SK-MEL-5 (cell line): ENCODE measurements around the gene TLR6. TPM values are rescaled to one million over a fixed set of nuclear protein-coding genes. Genes with fewer than 3 reads are reported as not detected.
"Not testable (repeated sequence)": the region's sequence is repeated elsewhere in the genome, so short reads cannot be mapped to it uniquely, and the experiment has no call there.

ENCODE experiments used
- DNase-seq: peaks from one replicate; pipeline ENCODE4 v3.0.0-alpha.2; 2016; ENCODE audit warnings: low read depth, low spot score
- in situ Hi-C: cut with HindIII; loops from 2 replicates; pipeline ENCODE4 v1.10.0; 2016; ENCODE audit warnings: low sequenced_read_pairs, high pct_unique_total_duplicates, low pct_unique_long_range_greater_than_20kb
- small RNA-seq, 2 experiments: library from RNA; depleted of rRNA; stranded (forward); fragments of <200 nt; gene quantifications; one replicate each; pipeline ENCODE3, GENCODE V24; 2014
- total RNA-seq: library from RNA; depleted of rRNA; stranded (reverse); fragments of >200 nt; shearing (Covaris generic); gene quantifications from 2 replicates; pipeline ENCODE4 v1.2.3, GENCODE V29; 2014; rRNA removed

Gene TLR6
- total RNA-seq, 1 experiment from 2014 or later = 6.8 TPM

DNA sequence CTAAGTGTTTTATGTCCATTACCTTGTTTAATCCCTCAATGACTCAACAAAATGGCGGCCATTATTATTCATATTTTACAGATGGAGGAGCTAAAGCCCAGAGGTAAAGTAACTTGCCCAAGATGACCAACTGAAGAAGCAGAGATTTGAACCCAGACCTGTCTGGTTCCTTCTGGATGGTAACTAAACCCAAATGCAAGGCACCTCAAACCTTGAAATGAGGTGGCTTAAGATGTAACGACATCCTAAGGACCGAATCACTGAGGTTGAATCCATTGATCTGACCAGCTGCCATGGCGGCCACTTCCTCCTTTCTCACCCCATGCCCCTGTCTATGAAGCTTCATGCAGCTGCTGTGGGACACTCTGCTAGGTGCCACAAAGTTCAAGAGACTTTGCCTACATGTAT, 74.8 kb downstream of the TLR6 start:
- in situ Hi-C loops = no loop called here
- DNase-seq = no peak

DNA sequence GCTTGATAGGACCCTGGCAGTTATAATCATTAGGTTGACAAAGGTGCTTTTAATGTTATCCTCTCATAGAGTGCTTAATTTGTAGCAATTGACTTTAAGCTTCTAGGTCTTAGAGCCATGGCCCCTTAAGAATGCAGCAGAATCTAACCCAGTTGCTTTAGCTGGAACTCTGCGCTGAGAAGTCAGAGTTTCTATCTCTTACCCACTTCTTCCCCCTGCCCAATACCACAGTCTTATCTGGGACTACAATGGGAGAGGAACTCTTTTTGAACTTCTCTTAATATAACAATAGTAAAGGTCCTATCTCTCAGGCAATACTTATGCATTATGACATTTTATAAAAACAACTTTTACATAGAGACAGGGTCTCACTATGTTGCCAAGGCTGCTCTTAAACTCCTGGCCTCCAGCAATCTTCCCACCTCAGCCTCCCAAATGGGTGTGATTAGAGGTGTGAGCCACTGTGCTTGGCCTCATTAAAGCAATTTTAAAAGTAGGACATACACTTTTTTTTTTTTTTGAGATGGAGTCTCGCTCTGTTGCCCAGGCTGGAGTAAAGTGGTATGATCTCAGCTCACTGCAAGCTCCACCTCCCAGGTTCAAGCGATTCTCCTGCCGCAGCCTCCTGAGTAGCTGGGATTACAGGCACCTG, 75.7 kb downstream of the TLR6 start:
- in situ Hi-C loops = no loop called here
- no peak for DNase-seq

- no peak for DNase-seq
These were observed 76.8 kb downstream of the TLR6 start for GRCh38 chr4:38779790-38780189.

DNA sequence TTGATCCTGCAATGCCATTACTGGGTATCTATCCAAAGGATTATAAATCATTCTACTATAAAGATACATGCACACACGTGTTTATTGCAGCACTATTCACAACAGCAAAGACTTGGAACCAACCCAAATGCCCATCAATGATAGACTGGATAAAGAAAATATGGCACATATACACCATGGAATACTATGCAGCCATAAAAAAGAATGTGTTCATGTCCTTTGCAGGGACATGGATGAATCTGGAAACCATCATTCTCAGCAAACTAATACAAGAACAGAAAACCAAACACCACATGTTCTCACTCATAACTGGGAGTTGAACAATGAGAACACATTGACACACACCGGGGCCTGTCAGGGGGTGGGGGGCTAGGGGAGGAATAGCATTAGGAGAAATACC, 78.7 kb downstream of the TLR6 start:
- DNase-seq, in situ Hi-C loops: not testable (repeated sequence)

More at GRCh38 chr4:38779790-38780189, 76.8 kb downstream of the TLR6 start:
- in situ Hi-C loops = no loop called here

- no peak for DNase-seq
- in situ Hi-C loops = no loop called here
These were observed 81.3 kb downstream of the TLR6 start for GRCh38 chr4:38775326-38775725.

DNA sequence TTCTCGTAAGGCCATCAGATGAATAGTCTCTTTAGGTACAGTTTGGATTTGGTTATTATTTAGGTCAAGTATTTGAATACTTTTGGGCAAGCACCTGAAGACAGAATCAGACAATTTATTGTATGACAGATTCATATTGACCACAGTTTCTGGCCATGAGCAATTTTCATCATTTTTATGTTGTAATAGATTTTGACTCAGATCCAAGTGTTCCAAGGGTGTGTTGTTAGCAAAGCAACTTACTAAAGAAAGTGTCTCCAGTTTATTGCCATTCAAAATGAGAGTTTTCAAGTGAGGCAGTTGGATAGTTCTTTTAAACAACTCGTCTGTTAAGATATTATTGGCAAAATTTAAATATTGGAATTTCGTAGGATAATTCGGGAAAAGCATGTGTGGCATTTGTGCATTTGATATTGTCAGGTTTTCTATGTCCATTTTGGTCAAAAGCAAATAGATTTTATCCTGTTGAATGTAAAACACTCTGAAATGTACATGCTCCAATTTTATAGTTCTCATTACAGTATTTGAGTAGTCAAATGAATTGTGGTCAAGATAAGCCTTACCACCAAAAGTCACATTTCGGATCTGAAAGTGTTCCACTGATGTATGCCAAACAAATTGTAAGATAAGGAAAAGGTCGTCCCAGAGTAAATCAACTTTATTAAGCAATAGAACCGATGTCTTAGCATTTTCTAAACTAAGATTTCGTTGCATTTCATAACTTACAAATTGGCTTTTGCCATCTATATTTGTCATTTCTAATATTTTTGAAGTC, 82.2 kb downstream of the TLR6 start:
- in situ Hi-C loops = no loop called here

More for the DNA sequence above, 82.2 kb downstream of the TLR6 start:
- DNase-seq = no peak

Small RNA genes lying within 50 kb of the gene (small RNA-seq; reads per million reads assigned to genes)
- 0.12 to 1.3 reads per million in 2 experiments for gene MIR574

Other genes starting within 250 kb of the TLR6 start
- 9.5 and 11.6 TPM in 2 replicates for gene KLF3, start 192.6 kb downstream of the TLR6 start, total RNA-seq
- 0.08 TPM in 1 of 2 replicates, not detected in the other for gene TLR10, start 73.8 kb downstream of the TLR6 start, total RNA-seq
- gene TLR1, start 52.0 kb downstream of the TLR6 start, total RNA-seq = 5.5 and 6.7 TPM in 2 replicates
- 33.0 and 38.6 TPM in 2 replicates for gene FAM114A1, start 11.0 kb upstream of the TLR6 start, total RNA-seq
- not detected in 2 replicates for gene TMEM156, start 175.6 kb upstream of the TLR6 start, total RNA-seq
- gene KLHL5, start 205.4 kb upstream of the TLR6 start, total RNA-seq = 12.3 and 15.8 TPM in 2 replicates